H9 (cell line): Measurements from ENCODE around the gene ZNF407. TPM values are rescaled to one million over a fixed set of nuclear protein-coding genes. Genes with fewer than 3 reads are reported as not detected.

ENCODE experiments used
- DNase-seq: peaks from one replicate; pipeline ENCODE4 v3.0.0-alpha.2; 2017
- H2AFZ ChIP-seq: one replicate; pipeline ENCODE4 v1.6.1; 2013; ENCODE audit warnings: mild to moderate bottlenecking, low read length, control low read depth, moderate library complexity
- H2AK5ac ChIP-seq: 2 replicates; pipeline ENCODE4 v1.6.1; 2013; ENCODE audit warnings: low read length, control low read depth, mixed read lengths; ENCODE audit not compliant: insufficient read length
- H2BK120ac ChIP-seq: one replicate; pipeline ENCODE4 v1.6.1; 2013; ENCODE audit warnings: low read depth, mild to moderate bottlenecking, low read length, control low read depth, inconsistent platforms; ENCODE audit not compliant: poor library complexity, severe bottlenecking
- H2BK12ac ChIP-seq: 2 replicates; pipeline ENCODE4 v1.6.1; 2013; ENCODE audit warnings: low read length, control low read depth, mixed read lengths, low read depth; ENCODE audit not compliant: insufficient read length
- H2BK15ac ChIP-seq: 2 replicates; pipeline ENCODE4 v1.6.1; 2013; ENCODE audit warnings: low read depth, low read length, control low read depth
- H2BK20ac ChIP-seq: one replicate; pipeline ENCODE4 v1.6.1; 2013; ENCODE audit warnings: low read depth, mild to moderate bottlenecking, low read length, control low read depth, inconsistent platforms; ENCODE audit not compliant: poor library complexity, severe bottlenecking
- H2BK5ac ChIP-seq: 2 replicates; pipeline ENCODE4 v1.6.1; 2013; ENCODE audit warnings: low read length, control low read depth, mixed read lengths; ENCODE audit not compliant: insufficient read length
- H3K14ac ChIP-seq: 2 replicates; pipeline ENCODE4 v1.6.1; 2013; ENCODE audit warnings: low read length, control low read depth; ENCODE audit not compliant: insufficient read depth
- H3K18ac ChIP-seq: 2 replicates; pipeline ENCODE4 v1.6.1; 2013; ENCODE audit warnings: low read depth, mild to moderate bottlenecking, mixed read lengths, low read length, control low read depth; ENCODE audit not compliant: insufficient read length
- H3K23ac ChIP-seq: 2 replicates; pipeline ENCODE4 v1.6.1; 2013; ENCODE audit warnings: low read length, control low read depth, mixed read lengths, low read depth; ENCODE audit not compliant: insufficient read length
- H3K23me2 ChIP-seq: 2 replicates; pipeline ENCODE4 v1.6.1; 2013; ENCODE audit warnings: low read depth, mild to moderate bottlenecking, mixed read lengths, low read length, control low read depth; ENCODE audit not compliant: insufficient read length, poor library complexity, severe bottlenecking
- H3K27ac ChIP-seq: 2 replicates; pipeline ENCODE4 v1.5.1; 2013; ENCODE audit warnings: low read length, control low read depth, mixed read lengths, low read depth; ENCODE audit not compliant: insufficient read length
- H3K27me3 ChIP-seq: 2 replicates; pipeline ENCODE4 v1.6.1; 2013; ENCODE audit warnings: low read length, control low read depth, inconsistent platforms; ENCODE audit not compliant: insufficient read depth
- H3K4ac ChIP-seq: 2 replicates; pipeline ENCODE4 v1.6.1; 2013; ENCODE audit warnings: low read depth, mild to moderate bottlenecking, control low read depth, inconsistent platforms, low read length, moderate library complexity
- H3K4me1 ChIP-seq: 2 replicates; pipeline ENCODE4 v1.6.1; 2013; ENCODE audit warnings: low read length, control low read depth, inconsistent platforms; ENCODE audit not compliant: insufficient read depth
- H3K4me2 ChIP-seq: 2 replicates; pipeline ENCODE4 v1.6.1; 2013; ENCODE audit warnings: low read length, control low read depth, mixed read lengths; ENCODE audit not compliant: insufficient read length, insufficient read depth
- H3K56ac ChIP-seq: 2 replicates; pipeline ENCODE4 v1.6.1; 2013; ENCODE audit warnings: low read depth, mild to moderate bottlenecking, mixed read lengths, low read length, control low read depth; ENCODE audit not compliant: insufficient read length
- H3K79me1 ChIP-seq: 2 replicates; pipeline ENCODE4 v1.6.1; 2013; ENCODE audit warnings: low read depth, mild to moderate bottlenecking, moderate library complexity, low read length, control low read depth, inconsistent platforms; ENCODE audit not compliant: insufficient read depth, poor library complexity, severe bottlenecking
- H3K79me2 ChIP-seq: 2 replicates; pipeline ENCODE4 v1.6.1; 2013; ENCODE audit warnings: low read length, control low read depth, inconsistent platforms; ENCODE audit not compliant: insufficient read depth
- H3K9ac ChIP-seq: 2 replicates; pipeline ENCODE4 v1.6.1; 2013; ENCODE audit warnings: low read length, control low read depth, mixed read lengths; ENCODE audit not compliant: insufficient read length; ENCODE audit errors: extremely low read depth
- H3K9me3 ChIP-seq: one replicate; pipeline ENCODE4 v1.6.1; 2013; ENCODE audit warnings: low read depth, low read length, inconsistent platforms; ENCODE audit not compliant: control insufficient read depth
- H3T11ph ChIP-seq: one replicate; pipeline ENCODE4 v1.6.1; 2013; ENCODE audit warnings: mild to moderate bottlenecking, low read length, control low read depth, inconsistent platforms
- H4K20me1 ChIP-seq: one replicate; pipeline ENCODE4 v1.6.1; 2013; ENCODE audit not compliant: control insufficient read depth, insufficient read length, insufficient read depth
- H4K5ac ChIP-seq: 2 replicates; pipeline ENCODE4 v1.6.1; 2013; ENCODE audit warnings: low read depth, mild to moderate bottlenecking, mixed read lengths, low read length, control low read depth; ENCODE audit not compliant: insufficient read length
- H4K8ac ChIP-seq: replicated peaks from 2 replicates; pipeline ENCODE4 v1.6.1; 2013; ENCODE audit warnings: low read length, control low read depth, mixed read lengths, low read depth; ENCODE audit not compliant: insufficient read length
- H4K91ac ChIP-seq: 2 replicates; pipeline ENCODE4 v1.6.1; 2013; ENCODE audit warnings: low read depth, mild to moderate bottlenecking, moderate library complexity, mixed read lengths, low read length, control low read depth; ENCODE audit not compliant: insufficient read length
- H3K27ac Mint-ChIP-seq, 3 experiments: 2 replicates in 2 of 3; 3 replicates in 1 of 3; pipeline ENCODE4 v1.8.0; 2020 to 2021; ENCODE audit warnings: mixed read lengths in 3 of 3, mild to moderate bottlenecking in 1 of 3, moderate library complexity in 1 of 3
- H3K27me3 Mint-ChIP-seq: 2 replicates; pipeline ENCODE4 v1.8.0; 2021; ENCODE audit warnings: low read depth, mild to moderate bottlenecking, moderate library complexity, mixed read lengths
- H3K36me3 Mint-ChIP-seq, 3 experiments: 2 replicates in 2 of 3; 3 replicates in 1 of 3; pipeline ENCODE4 v1.8.0; 2020 to 2021; ENCODE audit warnings: low read depth in 3 of 3, mixed read lengths in 3 of 3; ENCODE audit not compliant: insufficient read depth in 1 of 3
- H3K4me1 Mint-ChIP-seq, 2 experiments: 2 replicates each; pipeline ENCODE4 v1.8.0; 2020; ENCODE audit warnings: mixed read lengths in 2 of 2
- H3K4me3 Mint-ChIP-seq, 2 experiments: 2 replicates in 1 of 2; 3 replicates in 1 of 2; pipeline ENCODE4 v1.8.0; 2020 to 2021; ENCODE audit warnings: mild to moderate bottlenecking in 2 of 2, mixed read lengths in 2 of 2, moderate library complexity in 1 of 2
- H3K9me3 Mint-ChIP-seq, 2 experiments: 2 replicates in 1 of 2; 3 replicates in 1 of 2; pipeline ENCODE4 v1.8.0; 2020; ENCODE audit warnings: mild to moderate bottlenecking in 2 of 2, mixed read lengths in 2 of 2, moderate library complexity in 1 of 2
- CTCF ChIP-seq: fragments of 200-600 bp; sonication (generic); conservative IDR thresholded peaks from 3 replicates; pipeline ENCODE4 v1.8.0; 2021; ENCODE audit warnings: antibody characterized with exemption, mild to moderate bottlenecking
- WGBS: extraction: QIAGEN DNeasy Blood & Tissue Kit; methylation state at CpG from one replicate; pipeline ENCODE4 v1.1.7; 2013; ENCODE audit warnings: missing lambda C conversion rate, low lambda C conversion rate, mixed read lengths; ENCODE audit not compliant: insufficient read length; ENCODE audit errors: extremely low coverage; 5-methylcytosine and 5-hydroxymethylcytosine counted together
- total RNA-seq: library from RNA; stranded (reverse); gene quantifications from 2 replicates; pipeline ENCODE4 v1.2.1, GENCODE V29; 2021

The ZNF407 gene
- total RNA-seq, 1 experiment from 2014 or later = 8.7 TPM

- peaks cover 0 to 10% of the 10 kb centered on the region in 2 experiments; a peak in 2 of 4 replicates for H3K4me1 Mint-ChIP-seq
- Histone ChIP-seq H2BK120ac (no peak overlapping the region), H2BK5ac (no peak overlapping the region), H3K18ac (no peak overlapping the region), H3K4ac (no peak overlapping the region), H4K20me1 (no peaks in the 10 kb centered on the region), H3K4me2 (no peak overlapping the region), H3K9me3 (no peaks in the 10 kb centered on the region), H4K8ac (no peak overlapping the region), H3K56ac (no peak overlapping the region), H3K9ac (no peak overlapping the region), H3K14ac (no peak overlapping the region), H3K23me2 (no peaks in the 10 kb centered on the region), H3K27me3 (no peaks in the 10 kb centered on the region), H4K5ac (no peak overlapping the region), H2BK15ac (no peak overlapping the region), H3K4me1 (no peaks in the 10 kb centered on the region; the same call in 1 of the 2 replicates), H3K79me2 (no peaks in the 10 kb centered on the region), H3K23ac (no peak overlapping the region), H3K79me1 (no peaks in the 10 kb centered on the region), H2BK20ac (no peak overlapping the region), H2BK12ac (no peak overlapping the region), H3T11ph (no peak overlapping the region), H2AFZ (no peak overlapping the region), H3K27ac (no peak overlapping the region), H2AK5ac (no peak overlapping the region), H4K91ac (no peak overlapping the region)
- no peak for TF ChIP-seq CTCF
- no peak overlapping the region for H3K27ac Mint-ChIP-seq
- no peaks in the 10 kb centered on the region for H3K27me3 Mint-ChIP-seq
- no peaks in the 10 kb centered on the region for H3K9me3 Mint-ChIP-seq
- WGBS = no CpG with 5 or more reads among the region's 12 CpGs
- no peaks in the 10 kb centered on the region for H3K36me3 Mint-ChIP-seq
- DNase-seq = no peak
- H3K4me3 Mint-ChIP-seq = no peak overlapping the region
These were observed 513.3 kb downstream of the ZNF407 start for GRCh38 chr18:75110846-75111415.
